Astrocyte of the spinal cord (primary cell): ENCODE measurements around the gene SEC24D.

Experiments
- DNase-seq: peaks from one replicate; pipeline ENCODE4 v3.0.0; 2011; ENCODE audit warnings: low read depth, low spot score
- H3K4me3 ChIP-seq: 2 replicates; pipeline ENCODE4 v1.5.1; 2011; ENCODE audit warnings: low read depth, mild to moderate bottlenecking, low read length, moderate library complexity
- in situ Hi-C: cut with HindIII; loops from 2 replicates; pipeline ENCODE4 v1.10.0; 2017; ENCODE audit warnings: low sequenced_read_pairs
- TF ChIP-seq, protein P1 (sequence below): IDR thresholded peaks from 2 replicates; pipeline ENCODE4 v1.5.1; 2012; ENCODE audit warnings: low read depth, mild to moderate bottlenecking, low read length, inconsistent platforms

Gene SEC24D

DNA sequence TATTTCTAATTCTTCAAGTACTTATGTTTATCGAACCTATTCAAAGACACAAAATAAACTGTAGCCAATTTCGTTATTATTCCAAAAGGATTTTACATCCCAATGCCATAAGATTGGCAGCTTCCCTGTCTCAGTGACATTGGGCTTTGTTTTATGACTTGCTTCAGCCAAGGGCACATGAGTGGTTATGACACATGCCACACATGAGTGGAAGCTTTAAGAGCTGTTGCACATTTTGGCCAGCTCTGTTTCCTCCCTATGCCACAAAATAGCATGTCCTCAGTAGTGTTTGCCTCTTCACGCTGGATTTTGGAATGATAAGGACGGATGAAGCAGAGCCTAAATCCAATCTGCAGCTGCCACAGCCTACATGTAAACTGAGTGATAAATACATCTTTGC is 21.9 kb downstream of the SEC24D start:
- DNase-seq, result no peak
- TF ChIP-seq, protein P1, sequence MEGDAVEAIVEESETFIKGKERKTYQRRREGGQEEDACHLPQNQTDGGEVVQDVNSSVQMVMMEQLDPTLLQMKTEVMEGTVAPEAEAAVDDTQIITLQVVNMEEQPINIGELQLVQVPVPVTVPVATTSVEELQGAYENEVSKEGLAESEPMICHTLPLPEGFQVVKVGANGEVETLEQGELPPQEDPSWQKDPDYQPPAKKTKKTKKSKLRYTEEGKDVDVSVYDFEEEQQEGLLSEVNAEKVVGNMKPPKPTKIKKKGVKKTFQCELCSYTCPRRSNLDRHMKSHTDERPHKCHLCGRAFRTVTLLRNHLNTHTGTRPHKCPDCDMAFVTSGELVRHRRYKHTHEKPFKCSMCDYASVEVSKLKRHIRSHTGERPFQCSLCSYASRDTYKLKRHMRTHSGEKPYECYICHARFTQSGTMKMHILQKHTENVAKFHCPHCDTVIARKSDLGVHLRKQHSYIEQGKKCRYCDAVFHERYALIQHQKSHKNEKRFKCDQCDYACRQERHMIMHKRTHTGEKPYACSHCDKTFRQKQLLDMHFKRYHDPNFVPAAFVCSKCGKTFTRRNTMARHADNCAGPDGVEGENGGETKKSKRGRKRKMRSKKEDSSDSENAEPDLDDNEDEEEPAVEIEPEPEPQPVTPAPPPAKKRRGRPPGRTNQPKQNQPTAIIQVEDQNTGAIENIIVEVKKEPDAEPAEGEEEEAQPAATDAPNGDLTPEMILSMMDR, result no peak
- in situ Hi-C loops, result no loop called here
- no peak overlapping the region for H3K4me3 ChIP-seq

DNA sequence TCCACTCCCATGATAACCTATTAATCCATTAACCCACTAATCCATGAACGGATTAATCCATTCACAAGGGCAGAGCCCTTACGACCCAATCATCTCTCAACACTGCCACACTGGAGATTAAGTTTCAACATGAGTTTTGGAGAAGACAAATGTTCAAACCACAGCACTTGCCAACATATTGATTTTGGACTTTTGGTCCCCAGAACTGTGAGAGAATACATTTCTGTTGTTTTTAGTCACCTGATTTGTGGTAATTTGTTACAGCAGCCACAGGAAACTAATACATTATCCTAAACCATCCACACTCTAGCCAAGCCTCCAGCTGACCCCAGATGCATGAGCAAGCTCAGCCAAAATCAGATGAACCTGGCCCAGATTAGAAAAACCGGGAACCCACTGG is 22.4 kb downstream of the SEC24D start:
- DNase-seq, result no peak
- H3K4me3 ChIP-seq, result no peak overlapping the region
- TF ChIP-seq, protein P1, result no peak
- in situ Hi-C loops, result no loop called here

- no peak overlapping the region for H3K4me3 ChIP-seq
- in situ Hi-C loops, result no loop called here
- no peak for DNase-seq
- TF ChIP-seq, protein P1, result no peak
Observed at GRCh38 chr4:118811832-118812231, 24.1 kb downstream of the SEC24D start.

- in situ Hi-C loops, result no loop called here
- DNase-seq, result peak; percentile 63
- TF ChIP-seq, protein P1, result no peak
- no peak overlapping the region for H3K4me3 ChIP-seq
Observed at GRCh38 chr4:118810991-118811764, 24.7 kb downstream of the SEC24D start.

- in situ Hi-C loops, result no loop called here
- TF ChIP-seq, protein P1, result no peak
- no peak overlapping the region for H3K4me3 ChIP-seq
- DNase-seq, result no peak
Observed at GRCh38 chr4:118807659-118808058, 28.3 kb downstream of the SEC24D start.

DNA sequence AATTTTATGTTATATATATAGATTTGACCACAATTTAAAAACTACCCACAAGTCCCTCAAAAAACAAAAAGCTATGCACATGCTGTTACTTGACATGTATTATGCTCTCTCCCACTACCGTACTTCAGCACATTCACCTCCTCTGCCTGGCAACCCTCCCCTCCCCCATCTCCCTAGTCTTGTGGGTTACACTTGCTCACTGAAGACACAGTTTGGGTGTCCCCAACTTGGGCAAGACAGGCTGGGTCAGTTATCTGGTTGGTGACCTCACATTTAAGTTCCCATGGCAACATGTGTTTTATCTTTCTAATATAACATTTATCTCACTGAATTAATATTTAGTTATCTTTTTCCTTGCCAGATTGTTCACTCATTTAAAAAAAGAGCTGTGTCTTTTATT is 32.7 kb downstream of the SEC24D start:
- TF ChIP-seq, protein P1, result no peak
- in situ Hi-C loops, result no loop called here
- DNase-seq, result no peak
- no peak overlapping the region for H3K4me3 ChIP-seq
